Hepatocyte (in vitro differentiated cells): Measurements from ENCODE around the gene CDC45. TPM values are rescaled to one million over a fixed set of nuclear protein-coding genes. Genes with fewer than 3 reads are reported as not detected.
"Not testable (repeated sequence)": the region's sequence is repeated elsewhere in the genome, so short reads cannot be mapped to it uniquely, and the experiment has no call there.

Source experiments
- DNase-seq: peaks from one replicate; pipeline ENCODE4 v3.0.0-alpha.2; 2016; ENCODE audit warnings: low spot score
- H2AFZ ChIP-seq: fragments of 200-600 bp; sonication (generic); 2 replicates; pipeline ENCODE4 v1.6.0; 2016; ENCODE audit warnings: antibody characterized with exemption, mild to moderate bottlenecking
- H3K27ac ChIP-seq: fragments of 200-600 bp; sonication (generic); 2 replicates; pipeline ENCODE4 v1.5.1; 2016; ENCODE audit warnings: mild to moderate bottlenecking
- H3K27me3 ChIP-seq: fragments of 200-600 bp; sonication (generic); 2 replicates; pipeline ENCODE4 v1.6.1; 2016
- H3K36me3 ChIP-seq: fragments of 200-600 bp; sonication (generic); replicated peaks from 2 replicates; pipeline ENCODE4 v1.5.1; 2016; ENCODE audit warnings: low read depth; ENCODE audit not compliant: insufficient read depth
- H3K4me1 ChIP-seq: fragments of 200-600 bp; sonication (generic); 2 replicates; pipeline ENCODE4 v1.5.1; 2016; ENCODE audit warnings: mild to moderate bottlenecking, moderate library complexity; ENCODE audit not compliant: insufficient read depth
- H3K4me2 ChIP-seq: fragments of 200-600 bp; sonication (generic); 2 replicates; pipeline ENCODE4 v1.6.0; 2016
- H3K4me3 ChIP-seq: fragments of 200-600 bp; sonication (generic); 2 replicates; pipeline ENCODE4 v1.5.1; 2016; ENCODE audit warnings: mild to moderate bottlenecking
- H3K79me2 ChIP-seq: fragments of 200-600 bp; sonication (generic); 2 replicates; pipeline ENCODE4 v1.6.0; 2017; ENCODE audit warnings: mild to moderate bottlenecking
- H3K9me2 ChIP-seq: fragments of 200-600 bp; sonication (generic); replicated peaks from 2 replicates; pipeline ENCODE4 v1.6.0; 2017; ENCODE audit warnings: mild to moderate bottlenecking; ENCODE audit not compliant: insufficient read depth
- H3K9me3 ChIP-seq: fragments of 200-600 bp; sonication (generic); 2 replicates; pipeline ENCODE4 v1.5.1; 2016; ENCODE audit warnings: low read depth, mild to moderate bottlenecking
- H4K20me1 ChIP-seq: fragments of 200-600 bp; sonication (generic); 2 replicates; pipeline ENCODE4 v1.6.0; 2016; ENCODE audit warnings: mild to moderate bottlenecking; ENCODE audit not compliant: insufficient read depth, poor library complexity, severe bottlenecking
- CTCF ChIP-seq: fragments of 200-600 bp; sonication (generic); IDR thresholded peaks from 2 replicates; pipeline ENCODE4 v1.5.1; 2016; ENCODE audit warnings: antibody characterized with exemption, mild to moderate bottlenecking; ENCODE audit not compliant: poor library complexity
- EZH2 ChIP-seq: fragments of 200-600 bp; sonication (generic); IDR thresholded peaks from 2 replicates; pipeline ENCODE4 v1.6.1; 2016; ENCODE audit warnings: antibody characterized with exemption, mild to moderate bottlenecking, borderline replicate concordance
- EZH2phosphoT487 ChIP-seq: fragments of 200-600 bp; sonication (generic); IDR thresholded peaks from one replicate; pipeline ENCODE4 v1.6.1; 2018; ENCODE audit warnings: antibody characterized with exemption, mild to moderate bottlenecking, low read depth, moderate library complexity; ENCODE audit not compliant: unreplicated experiment, severe bottlenecking
- WGBS: methylation state at CpG from one replicate; pipeline ENCODE4 v1.1.6; 2016; ENCODE audit warnings: low lambda C conversion rate; ENCODE audit errors: missing lambda C conversion rate; 5-methylcytosine and 5-hydroxymethylcytosine counted together
- polyA plus RNA-seq: library from polyadenylated mRNA; unstranded; fragments of >200 nt; fragmentation: Nextera tagmentation; extraction: Ambion mirVana; gene quantifications from 2 replicates; pipeline ENCODE4 v1.2.1, GENCODE V29; 2016
- total RNA-seq: library from RNA; depleted of rRNA; stranded (reverse); fragments of >200 nt; gene quantifications from 2 replicates; pipeline ENCODE4 v1.2.3, GENCODE V29; 2014

The CDC45 gene
- total and polyA plus RNA-seq, 2 experiments from 2014 or later, result 3.5 to 6.5 TPM

GRCh38 chr22:19434829-19435580 is 44.7 kb upstream of the CDC45 start:
- Histone ChIP-seq H3K9me2 (no peaks in the 10 kb centered on the region), H3K9me3 (no peaks in the 10 kb centered on the region), H2AFZ (no peak overlapping the region), H3K79me2 (peaks cover 39% of the 10 kb centered on the region), H3K27ac (no peak overlapping the region), H3K27me3 (no peaks in the 10 kb centered on the region), H3K4me1 (peaks cover 8% of the 10 kb centered on the region), H4K20me1 (no peaks in the 10 kb centered on the region), H3K4me3 (no peak overlapping the region), H3K36me3 (no peaks in the 10 kb centered on the region), H3K4me2 (no peak overlapping the region)
- no peak for DNase-seq
- WGBS, result 98% methylated on average over 2 of the region's 2 CpGs
- TF ChIP-seq EZH2 (no peak), CTCF (no peak), EZH2phosphoT487 (no peak)

- H2AFZ ChIP-seq, H3K4me1 ChIP-seq, H3K9me2 ChIP-seq, H3K36me3 ChIP-seq, H3K4me2 ChIP-seq, H3K4me3 ChIP-seq, H3K27ac ChIP-seq, H4K20me1 ChIP-seq, DNase-seq, H3K9me3 ChIP-seq, H3K27me3 ChIP-seq: not testable (repeated sequence)
- H3K79me2 ChIP-seq, result peaks cover 43% of the 10 kb centered on the region
- 94% methylated on average over 9 of the region's 9 CpGs for WGBS
Observed at GRCh38 chr22:19436444-19437161, 43.1 kb upstream of the CDC45 start.

- Histone ChIP-seq H3K27ac (no peak overlapping the region), H3K4me1 (no peaks in the 10 kb centered on the region), H4K20me1 (peaks cover 5% of the 10 kb centered on the region), H3K4me2 (no peak overlapping the region), H3K9me3 (no peaks in the 10 kb centered on the region), H2AFZ (no peak overlapping the region), H3K9me2 (no peaks in the 10 kb centered on the region), H3K27me3 (no peaks in the 10 kb centered on the region), H3K36me3 (no peaks in the 10 kb centered on the region), H3K79me2 (peaks cover 54% of the 10 kb centered on the region), H3K4me3 (no peak overlapping the region)
- 97% methylated on average over 7 of the region's 7 CpGs for WGBS
- no peak for DNase-seq
- TF ChIP-seq CTCF (no peak), EZH2 (no peak), EZH2phosphoT487 (no peak)
Observed at GRCh38 chr22:19438298-19438697, 41.4 kb upstream of the CDC45 start.

GRCh38 chr22:19440411-19441195 is 39.1 kb upstream of the CDC45 start:
- Histone ChIP-seq H4K20me1 (peaks cover 5% of the 10 kb centered on the region), H3K27me3 (no peaks in the 10 kb centered on the region), H3K4me2 (no peak overlapping the region), H3K4me3 (no peak overlapping the region), H3K9me2 (no peaks in the 10 kb centered on the region), H2AFZ (no peak overlapping the region), H3K36me3 (no peaks in the 10 kb centered on the region), H3K4me1 (peaks cover 5% of the 10 kb centered on the region), H3K27ac (no peak overlapping the region), H3K9me3 (no peaks in the 10 kb centered on the region), H3K79me2 (peaks cover 67% of the 10 kb centered on the region)
- TF ChIP-seq EZH2phosphoT487 (no peak), CTCF (no peak), EZH2 (no peak)
- WGBS, result 83% methylated on average over 8 of the region's 8 CpGs
- no peak for DNase-seq
